ENCODE results near the gene SPIRE2. TPM values are rescaled to one million over a fixed set of nuclear protein-coding genes. Genes with fewer than 3 reads are reported as not detected.
"Not testable (repeated sequence)": the region's sequence is repeated elsewhere in the genome, so short reads cannot be mapped to it uniquely, and the experiment has no call there.

Gene SPIRE2
- total RNA-seq, 1 donor = 0.72 TPM

GRCh38 chr16:89805136-89805905 lies 23.0 kb upstream of the SPIRE2 start:
- no peak overlapping the region for H3K4me2 ChIP-seq (ENCODE audit: insufficient read depth, low read length)
- peaks cover 4% of the 10 kb centered on the region for H3K4me1 ChIP-seq (ENCODE audit: insufficient read depth, low read length)
- no peak for TF ChIP-seq CTCF (IDR thresholded peaks at IDR 0.05; ENCODE audit: extremely low read depth, low read depth, low read length)
- H4K20me1 ChIP-seq (ENCODE audit: insufficient read depth, low read length) = no peaks in the 10 kb centered on the region
- no peak overlapping the region for H3K27ac ChIP-seq (ENCODE audit: low read depth, low read length)
- H3K9me3 ChIP-seq (ENCODE audit: low read depth, low read length) = no peaks in the 10 kb centered on the region
- peaks cover 10% of the 10 kb centered on the region for H3K36me3 ChIP-seq (ENCODE audit: insufficient read depth, low read length)
- no peaks in the 10 kb centered on the region for H3K79me2 ChIP-seq (ENCODE audit: insufficient read depth, low read length)
- H2AFZ ChIP-seq (ENCODE audit: low read length) = no peak overlapping the region
- H3K4me3 ChIP-seq (ENCODE audit: insufficient read depth, low read length) = no peak overlapping the region
- H3K27me3 ChIP-seq (ENCODE audit: insufficient read depth, low read length) = no peaks in the 10 kb centered on the region
- peak; percentile 84 for DNase-seq (ENCODE audit: insufficient read length, low spot score, missing footprints)

- not testable (repeated sequence) for H3K4me1 ChIP-seq (ENCODE audit: insufficient read depth, low read length); H3K9me3 ChIP-seq (ENCODE audit: low read depth, low read length); H2AFZ ChIP-seq (ENCODE audit: low read length); H3K4me2 ChIP-seq (ENCODE audit: insufficient read depth, low read length); DNase-seq (ENCODE audit: insufficient read length, low spot score, missing footprints); H3K4me3 ChIP-seq (ENCODE audit: insufficient read depth, low read length); H3K27ac ChIP-seq (ENCODE audit: low read depth, low read length); H4K20me1 ChIP-seq (ENCODE audit: insufficient read depth, low read length); H3K27me3 ChIP-seq (ENCODE audit: insufficient read depth, low read length); H3K79me2 ChIP-seq (ENCODE audit: insufficient read depth, low read length)
- peaks cover 10% of the 10 kb centered on the region for H3K36me3 ChIP-seq (ENCODE audit: insufficient read depth, low read length)
These were observed 21.6 kb upstream of the SPIRE2 start for GRCh38 chr16:89806589-89807193.

GRCh38 chr16:89808475-89808874 lies 19.8 kb upstream of the SPIRE2 start:
- H3K9me3 ChIP-seq (ENCODE audit: low read depth, low read length) = no peaks in the 10 kb centered on the region
- no peak overlapping the region for H3K4me3 ChIP-seq (ENCODE audit: insufficient read depth, low read length)
- H3K4me2 ChIP-seq (ENCODE audit: insufficient read depth, low read length) = no peak overlapping the region
- H2AFZ ChIP-seq (ENCODE audit: low read length) = no peak overlapping the region
- H3K4me1 ChIP-seq (ENCODE audit: insufficient read depth, low read length) = peaks cover 4% of the 10 kb centered on the region
- no peaks in the 10 kb centered on the region for H4K20me1 ChIP-seq (ENCODE audit: insufficient read depth, low read length)
- no peaks in the 10 kb centered on the region for H3K27me3 ChIP-seq (ENCODE audit: insufficient read depth, low read length)
- H3K36me3 ChIP-seq (ENCODE audit: insufficient read depth, low read length) = peaks cover 6% of the 10 kb centered on the region
- peaks cover under 1% of the 10 kb centered on the region for H3K79me2 ChIP-seq (ENCODE audit: insufficient read depth, low read length)
- no peak for DNase-seq (ENCODE audit: insufficient read length, low spot score, missing footprints)
- TF ChIP-seq CTCF (IDR thresholded peaks at IDR 0.05; ENCODE audit: extremely low read depth, low read depth, low read length) = no peak
- H3K27ac ChIP-seq (ENCODE audit: low read depth, low read length) = no peak overlapping the region

- H3K4me3 ChIP-seq (ENCODE audit: insufficient read depth, low read length) = no peak overlapping the region
- DNase-seq (ENCODE audit: insufficient read length, low spot score, missing footprints) = no peak
- H3K4me2 ChIP-seq (ENCODE audit: insufficient read depth, low read length) = no peak overlapping the region
- H3K79me2 ChIP-seq (ENCODE audit: insufficient read depth, low read length) = peaks cover 23% of the 10 kb centered on the region
- no peaks in the 10 kb centered on the region for H3K27me3 ChIP-seq (ENCODE audit: insufficient read depth, low read length)
- no peak overlapping the region for H3K27ac ChIP-seq (ENCODE audit: low read depth, low read length)
- peaks cover 6% of the 10 kb centered on the region for H3K4me1 ChIP-seq (ENCODE audit: insufficient read depth, low read length)
- H4K20me1 ChIP-seq (ENCODE audit: insufficient read depth, low read length) = no peaks in the 10 kb centered on the region
- H3K9me3 ChIP-seq (ENCODE audit: low read depth, low read length) = no peaks in the 10 kb centered on the region
- H2AFZ ChIP-seq (ENCODE audit: low read length) = no peak overlapping the region
- H3K36me3 ChIP-seq (ENCODE audit: insufficient read depth, low read length) = no peaks in the 10 kb centered on the region
- no peak for TF ChIP-seq CTCF (IDR thresholded peaks at IDR 0.05; ENCODE audit: extremely low read depth, low read depth, low read length)
These were observed 17.0 kb upstream of the SPIRE2 start for GRCh38 chr16:89811321-89811720.

Data from osteoblast (primary cell).